ENCODE data around the gene AKR1D1.

Gene AKR1D1

DNA sequence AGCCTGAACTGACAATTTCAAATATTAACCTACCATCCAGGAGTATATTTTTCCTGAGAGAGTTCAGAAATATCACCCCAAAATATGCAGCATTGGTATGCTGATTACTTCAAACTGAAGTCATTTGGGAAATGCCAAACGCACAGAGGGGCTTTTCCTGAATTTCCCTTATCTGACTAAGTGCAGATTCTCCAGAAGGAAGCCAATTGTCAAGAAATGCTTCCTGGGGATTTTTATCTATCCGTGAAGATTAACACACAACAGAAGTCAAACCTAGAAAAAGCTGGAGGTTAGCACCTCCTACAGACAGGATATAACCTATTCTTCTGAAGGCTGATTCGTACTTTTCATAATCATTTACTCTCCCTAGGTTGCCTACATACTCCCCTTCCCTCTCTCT is 91.0 kb downstream of the AKR1D1 start:
- H3K4me3 ChIP-seq (ENCODE audit: low read depth, low read length): no peak overlapping the region
- TF ChIP-seq, protein P1, sequence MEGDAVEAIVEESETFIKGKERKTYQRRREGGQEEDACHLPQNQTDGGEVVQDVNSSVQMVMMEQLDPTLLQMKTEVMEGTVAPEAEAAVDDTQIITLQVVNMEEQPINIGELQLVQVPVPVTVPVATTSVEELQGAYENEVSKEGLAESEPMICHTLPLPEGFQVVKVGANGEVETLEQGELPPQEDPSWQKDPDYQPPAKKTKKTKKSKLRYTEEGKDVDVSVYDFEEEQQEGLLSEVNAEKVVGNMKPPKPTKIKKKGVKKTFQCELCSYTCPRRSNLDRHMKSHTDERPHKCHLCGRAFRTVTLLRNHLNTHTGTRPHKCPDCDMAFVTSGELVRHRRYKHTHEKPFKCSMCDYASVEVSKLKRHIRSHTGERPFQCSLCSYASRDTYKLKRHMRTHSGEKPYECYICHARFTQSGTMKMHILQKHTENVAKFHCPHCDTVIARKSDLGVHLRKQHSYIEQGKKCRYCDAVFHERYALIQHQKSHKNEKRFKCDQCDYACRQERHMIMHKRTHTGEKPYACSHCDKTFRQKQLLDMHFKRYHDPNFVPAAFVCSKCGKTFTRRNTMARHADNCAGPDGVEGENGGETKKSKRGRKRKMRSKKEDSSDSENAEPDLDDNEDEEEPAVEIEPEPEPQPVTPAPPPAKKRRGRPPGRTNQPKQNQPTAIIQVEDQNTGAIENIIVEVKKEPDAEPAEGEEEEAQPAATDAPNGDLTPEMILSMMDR (IDR thresholded peaks at IDR 0.05; ENCODE audit: borderline replicate concordance, insufficient read depth, low read depth, low read length): no peak

DNA sequence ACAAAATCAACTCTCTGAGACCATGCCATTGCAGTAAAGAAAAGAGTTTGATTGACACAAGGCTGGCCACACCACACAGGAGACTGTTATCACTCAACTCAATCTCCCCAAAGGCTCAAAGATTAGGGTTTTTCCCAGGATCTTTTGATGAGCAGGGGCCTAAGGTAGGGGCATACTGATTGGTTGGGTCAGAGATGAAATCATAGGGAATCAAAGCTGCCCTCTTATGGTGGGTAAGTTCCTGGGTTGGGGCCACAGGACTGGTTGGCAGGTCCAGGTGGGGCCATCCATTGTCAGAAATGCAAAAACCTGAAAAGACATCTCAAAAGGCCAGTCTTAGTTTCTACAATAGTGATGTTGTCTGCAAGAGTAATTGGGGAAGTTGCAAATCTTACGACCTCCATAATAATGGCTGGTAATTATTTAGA is 91.6 kb downstream of the AKR1D1 start:
- TF ChIP-seq, protein P1 (IDR thresholded peaks at IDR 0.05; ENCODE audit: borderline replicate concordance, insufficient read depth, low read depth, low read length): no peak
- no peak overlapping the region for H3K4me3 ChIP-seq (ENCODE audit: low read depth, low read length)

Measured in GM12875 (cell line).